NK-92 (cell line): Measurements from ENCODE around the gene ABHD5.

Source experiments
- DNase-seq: peaks from one replicate; lab custom pipeline; 2025; ENCODE audit not compliant: unreplicated experiment; lab: John Stamatoyannopoulos, UW

The ABHD5 gene

GRCh38 chr3:43773273-43774094, 82.7 kb downstream of the ABHD5 start:
- no peak for DNase-seq

GRCh38 chr3:43774799-43775198, 84.1 kb downstream of the ABHD5 start:
- no peak for DNase-seq

DNA sequence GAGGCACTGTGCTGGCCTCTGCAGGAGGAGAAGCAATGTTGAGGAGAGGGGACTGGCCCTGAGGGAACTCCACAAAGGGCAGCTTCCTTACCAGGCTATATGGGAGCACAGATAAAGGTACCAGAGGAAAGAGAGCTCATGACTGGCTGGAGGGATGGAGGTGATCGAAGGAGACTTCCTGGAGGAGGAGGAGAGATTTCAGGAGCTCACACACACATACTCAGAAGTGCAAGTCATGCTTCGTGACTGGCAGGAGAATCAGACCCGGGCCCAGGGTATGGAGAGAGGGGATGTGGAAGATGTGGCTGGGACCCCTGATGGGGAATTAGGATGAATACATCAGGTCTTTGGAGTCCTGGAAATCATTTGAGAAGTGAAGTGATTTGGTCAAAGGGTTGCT, 85.4 kb downstream of the ABHD5 start:
- DNase-seq: no peak

- DNase-seq: no peak
These were observed 89.1 kb downstream of the ABHD5 start for GRCh38 chr3:43779850-43780249.

- DNase-seq: no peak
These were observed 91.8 kb downstream of the ABHD5 start for GRCh38 chr3:43782541-43782940.
